Measurements from ENCODE around the gene PDZD2. TPM values are rescaled to one million over a fixed set of nuclear protein-coding genes. Genes with fewer than 3 reads are reported as not detected.

PDZD2 gene
- total RNA-seq, 1 experiment from 2014 or later: 0.37 TPM

DNA sequence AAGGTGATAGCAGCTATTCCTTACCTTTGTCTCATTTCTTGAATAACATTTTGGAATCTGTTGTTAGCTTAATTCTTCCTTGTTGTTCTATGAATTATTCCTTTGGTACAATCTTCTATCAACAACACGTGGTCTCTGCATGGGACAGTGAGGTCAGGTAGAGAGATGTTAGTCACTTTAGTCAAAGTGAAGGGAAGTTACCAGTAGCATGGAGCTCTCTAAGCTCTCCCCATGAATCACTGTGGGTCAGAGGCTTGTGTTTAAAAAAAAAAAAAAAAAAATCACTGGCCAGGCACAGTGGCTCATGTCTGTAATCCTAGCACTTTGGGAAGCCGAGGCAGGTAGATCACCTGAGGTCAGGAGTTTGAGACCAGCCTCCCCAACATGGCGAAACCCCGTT is 419.2 kb downstream of the PDZD2 start:
- RAD21 ChIA-PET (ENCODE audit: low non-redundant PET in 1 of 2, low total read pairs in 2 of 2, uncharacterized antibody in 2 of 2, unreplicated experiment in 2 of 2): no interaction called here
- H3K4me3 ChIP-seq (replicated peaks in 1 of 2; ENCODE audit: low read depth in 1 of 2, low read length in 2 of 2): no peak overlapping the region
- no peak overlapping the region for H2AFZ ChIP-seq (ENCODE audit: low read depth, low read length, poor library complexity, severe bottlenecking)
- no peaks in the 10 kb centered on the region for H4K20me1 ChIP-seq (ENCODE audit: insufficient read depth)
- H3K4me2 ChIP-seq (ENCODE audit: low read length): no peak overlapping the region
- ATAC-seq (no peak), DNase-seq (ENCODE audit: low read depth, low spot score) (no peak)
- no peak overlapping the region for H3K9ac ChIP-seq (ENCODE audit: low read length)
- H3K9me2 ChIP-seq (ENCODE audit: insufficient read depth): no peaks in the 10 kb centered on the region
- POLR2A ChIA-PET: no interaction called here
- BruUV-seq (replicated peaks): no TSS peak
- CTCF ChIA-PET: no interaction called here
- H3K79me2 ChIP-seq (ENCODE audit: insufficient read depth, low read length): no peaks in the 10 kb centered on the region
- no peaks in the 10 kb centered on the region for H3K4me1 ChIP-seq (ENCODE audit: control insufficient read depth in 1 of 2, insufficient read depth in 2 of 2, low read length in 2 of 2)
- H3K9me3 ChIP-seq (ENCODE audit: control insufficient read depth in 1 of 2, insufficient read depth in 1 of 2, low read depth in 1 of 2, low read length in 2 of 2): no peaks in the 10 kb centered on the region
- TF ChIP-seq FOSL1 (IDR thresholded peaks at IDR 0.05; ENCODE audit: low read depth) (no peak), ZNF274 (IDR thresholded peaks at IDR 0.05; ENCODE audit: low read depth, low read length) (no peak), SP1 (IDR thresholded peaks at IDR 0.05; ENCODE audit: low read depth) (no peak), SRF (IDR thresholded peaks at IDR 0.05; ENCODE audit: low read depth) (no peak)
- intact Hi-C loops (cut with micrococcal nuclease): no loop called here
- H3K36me3 ChIP-seq (ENCODE audit: control insufficient read depth in 1 of 2, insufficient read depth in 2 of 2, low read length in 2 of 2): no peaks in the 10 kb centered on the region
- H3K27me3 ChIP-seq (ENCODE audit: insufficient read depth, low read length): no peaks in the 10 kb centered on the region
- H3K27ac ChIP-seq (ENCODE audit: low read depth, low read length): no peak overlapping the region

GRCh38 chr5:32058997-32059396 is 420.1 kb downstream of the PDZD2 start:
- CTCF ChIA-PET: interaction anchor here (0.6 kb wide), 1 partner anchor 127 kb away, joined by 3 read pairs; no protein-coding TSS in a partner anchor
- H3K9me2 ChIP-seq (ENCODE audit: insufficient read depth): no peaks in the 10 kb centered on the region
- POLR2A ChIA-PET: no interaction called here

More at GRCh38 chr5:32058997-32059396, 420.1 kb downstream of the PDZD2 start:
- Histone ChIP-seq H3K4me1 (ENCODE audit: control insufficient read depth in 1 of 2, insufficient read depth in 2 of 2, low read length in 2 of 2) (no peaks in the 10 kb centered on the region), H3K4me2 (ENCODE audit: low read length) (no peak overlapping the region), H3K9ac (ENCODE audit: low read length) (no peak overlapping the region), H3K27ac (ENCODE audit: low read depth, low read length) (no peak overlapping the region), H3K9me3 (ENCODE audit: control insufficient read depth in 1 of 2, insufficient read depth in 1 of 2, low read depth in 1 of 2, low read length in 2 of 2) (no peaks in the 10 kb centered on the region), H2AFZ (ENCODE audit: low read depth, low read length, poor library complexity, severe bottlenecking) (no peak overlapping the region), H3K79me2 (ENCODE audit: insufficient read depth, low read length) (no peaks in the 10 kb centered on the region), H3K4me3 (replicated peaks in 1 of 2; ENCODE audit: low read depth in 1 of 2, low read length in 2 of 2) (no peak overlapping the region), H3K27me3 (ENCODE audit: insufficient read depth, low read length) (no peaks in the 10 kb centered on the region), H3K36me3 (ENCODE audit: control insufficient read depth in 1 of 2, insufficient read depth in 2 of 2, low read length in 2 of 2) (no peaks in the 10 kb centered on the region), H4K20me1 (ENCODE audit: insufficient read depth) (no peaks in the 10 kb centered on the region)
- RAD21 ChIA-PET (ENCODE audit: low non-redundant PET in 1 of 2, low total read pairs in 2 of 2, uncharacterized antibody in 2 of 2, unreplicated experiment in 2 of 2): no interaction called here
- TF ChIP-seq REST (IDR thresholded peaks at IDR 0.05; ENCODE audit: low read depth) (no peak), RAD21 (IDR thresholded peaks at IDR 0.05; ENCODE audit: low read depth) (no peak), SIN3A (IDR thresholded peaks at IDR 0.05; ENCODE audit: low read depth) (no peak), MAX (IDR thresholded peaks at IDR 0.05) (no peak), ZFX (IDR thresholded peaks at IDR 0.05) (no peak), EGR1 (IDR thresholded peaks at IDR 0.05; ENCODE audit: low read depth) (no peak), ATF3 (IDR thresholded peaks at IDR 0.05) (no peak), FOSL1 (IDR thresholded peaks at IDR 0.05; ENCODE audit: low read depth) (no peak), JUND (IDR thresholded peaks at IDR 0.05) (no peak)
- TF ChIP-seq, protein P1, sequence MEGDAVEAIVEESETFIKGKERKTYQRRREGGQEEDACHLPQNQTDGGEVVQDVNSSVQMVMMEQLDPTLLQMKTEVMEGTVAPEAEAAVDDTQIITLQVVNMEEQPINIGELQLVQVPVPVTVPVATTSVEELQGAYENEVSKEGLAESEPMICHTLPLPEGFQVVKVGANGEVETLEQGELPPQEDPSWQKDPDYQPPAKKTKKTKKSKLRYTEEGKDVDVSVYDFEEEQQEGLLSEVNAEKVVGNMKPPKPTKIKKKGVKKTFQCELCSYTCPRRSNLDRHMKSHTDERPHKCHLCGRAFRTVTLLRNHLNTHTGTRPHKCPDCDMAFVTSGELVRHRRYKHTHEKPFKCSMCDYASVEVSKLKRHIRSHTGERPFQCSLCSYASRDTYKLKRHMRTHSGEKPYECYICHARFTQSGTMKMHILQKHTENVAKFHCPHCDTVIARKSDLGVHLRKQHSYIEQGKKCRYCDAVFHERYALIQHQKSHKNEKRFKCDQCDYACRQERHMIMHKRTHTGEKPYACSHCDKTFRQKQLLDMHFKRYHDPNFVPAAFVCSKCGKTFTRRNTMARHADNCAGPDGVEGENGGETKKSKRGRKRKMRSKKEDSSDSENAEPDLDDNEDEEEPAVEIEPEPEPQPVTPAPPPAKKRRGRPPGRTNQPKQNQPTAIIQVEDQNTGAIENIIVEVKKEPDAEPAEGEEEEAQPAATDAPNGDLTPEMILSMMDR (IDR thresholded peaks at IDR 0.05 in 2 of 3, conservative IDR thresholded peaks at IDR 0.05 in 1 of 3; ENCODE audit: borderline replicate concordance in 1 of 3, insufficient read depth in 1 of 3, low read depth in 2 of 3, low read length in 2 of 3): no peak
- no TSS peak for BruUV-seq (replicated peaks)
- ATAC-seq (no peak), DNase-seq (ENCODE audit: low read depth, low spot score) (no peak)
- intact Hi-C loops (cut with micrococcal nuclease): no loop called here
